Adrenal gland (tissue), 5 donors: Measurements from ENCODE around the gene SERTAD2.

Experiments
- POLR2A ChIP-seq, 2 donors: fragments of 450-650 bp; IDR thresholded peaks; one replicate each; pipeline ENCODE4 v1.6.1; 2017; ENCODE audit warnings: antibody characterized with exemption in 2 of 2, mild to moderate bottlenecking in 2 of 2, moderate library complexity in 1 of 2
- TF ChIP-seq, protein P1 (sequence below), 6 experiments: fragments of 450-650 bp in 4 of 6; fragments of 200-600 bp in 2 of 6; sonication (generic) in 1 of 6; IDR thresholded peaks; 1 replicate in 5 of 6; 2 replicates in 1 of 6; pipeline versions ENCODE4 v1.5.1 to v1.8.0; 2016 to 2021; ENCODE audit warnings: antibody characterized with exemption in 6 of 6, mild to moderate bottlenecking in 2 of 6, moderate library complexity in 1 of 6
- donor health status: DM: no; HTN: no; CAD: no.

DNA sequence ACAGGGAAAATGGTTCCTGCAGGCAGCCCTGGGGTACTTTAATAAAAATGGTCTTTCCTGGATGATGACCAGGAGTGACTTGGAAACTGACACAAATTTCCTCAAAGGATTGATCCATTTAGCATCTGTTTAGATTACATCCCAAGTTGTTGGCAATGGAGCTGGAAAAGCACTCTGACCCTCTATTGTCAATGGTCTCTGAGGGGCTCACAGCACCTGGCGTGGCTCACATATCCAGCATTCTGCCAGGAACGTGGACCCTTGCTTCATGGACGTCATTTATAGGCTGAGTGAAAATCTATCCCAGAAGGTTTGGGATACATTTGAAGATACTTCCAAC is 43.8 kb downstream of the SERTAD2 start:
- TF ChIP-seq, protein P1, sequence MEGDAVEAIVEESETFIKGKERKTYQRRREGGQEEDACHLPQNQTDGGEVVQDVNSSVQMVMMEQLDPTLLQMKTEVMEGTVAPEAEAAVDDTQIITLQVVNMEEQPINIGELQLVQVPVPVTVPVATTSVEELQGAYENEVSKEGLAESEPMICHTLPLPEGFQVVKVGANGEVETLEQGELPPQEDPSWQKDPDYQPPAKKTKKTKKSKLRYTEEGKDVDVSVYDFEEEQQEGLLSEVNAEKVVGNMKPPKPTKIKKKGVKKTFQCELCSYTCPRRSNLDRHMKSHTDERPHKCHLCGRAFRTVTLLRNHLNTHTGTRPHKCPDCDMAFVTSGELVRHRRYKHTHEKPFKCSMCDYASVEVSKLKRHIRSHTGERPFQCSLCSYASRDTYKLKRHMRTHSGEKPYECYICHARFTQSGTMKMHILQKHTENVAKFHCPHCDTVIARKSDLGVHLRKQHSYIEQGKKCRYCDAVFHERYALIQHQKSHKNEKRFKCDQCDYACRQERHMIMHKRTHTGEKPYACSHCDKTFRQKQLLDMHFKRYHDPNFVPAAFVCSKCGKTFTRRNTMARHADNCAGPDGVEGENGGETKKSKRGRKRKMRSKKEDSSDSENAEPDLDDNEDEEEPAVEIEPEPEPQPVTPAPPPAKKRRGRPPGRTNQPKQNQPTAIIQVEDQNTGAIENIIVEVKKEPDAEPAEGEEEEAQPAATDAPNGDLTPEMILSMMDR (IDR thresholded peaks at IDR 0.05), result no peak
- TF ChIP-seq POLR2A (IDR thresholded peaks at IDR 0.05), result no peak
